Measurements from ENCODE around the gene ASTN1.

GRCh38 chr1:176811511-176812288 lies 352.8 kb downstream of the ASTN1 start:
- TF ChIP-seq YY1 (IDR thresholded peaks at IDR 0.05; ENCODE audit: insufficient read depth, insufficient read length) (no peak), ZNF274 (IDR thresholded peaks at IDR 0.05; ENCODE audit: low read depth, low read length) (no peak), SUZ12 (IDR thresholded peaks at IDR 0.05; ENCODE audit: extremely low read depth, insufficient read depth, insufficient read length) (no peak)

Measured in NT2/D1 (cell line).